RWPE2 (cell line): ENCODE measurements around the gene PHLDA1.

Source experiments
- ATAC-seq: fragments of 200-7000 bp; cut with Tn5 transposase; 3 replicates; pipeline ENCODE4 v1.9.1; 2021; ENCODE audit warnings: low read depth
- DNase-seq: peaks from one replicate; pipeline ENCODE4 v3.0.0-alpha.2; 2020; ENCODE audit warnings: low spot score
- H3K27ac ChIP-seq: fragments of 450-650 bp; 2 replicates; pipeline ENCODE4 v1.5.1; 2017; ENCODE audit warnings: mild to moderate bottlenecking; ENCODE audit not compliant: poor library complexity, severe bottlenecking
- H3K27me3 ChIP-seq: fragments of 250-450 bp; sonication (Bioruptor Pico); 2 replicates; pipeline ENCODE4 v1.5.1; 2021; ENCODE audit warnings: mild to moderate bottlenecking, moderate library complexity; ENCODE audit not compliant: insufficient read depth, poor library complexity, severe bottlenecking
- H3K36me3 ChIP-seq: fragments of 250-450 bp; sonication (Bioruptor Pico); 2 replicates; pipeline ENCODE4 v1.5.1; 2020; ENCODE audit warnings: low read depth, mild to moderate bottlenecking, moderate library complexity
- H3K4me1 ChIP-seq: fragments of 250-450 bp; sonication (Bioruptor Pico); 2 replicates; pipeline ENCODE4 v1.5.1; 2021; ENCODE audit warnings: mild to moderate bottlenecking, moderate library complexity; ENCODE audit not compliant: insufficient read depth, poor library complexity, severe bottlenecking
- H3K4me3 ChIP-seq: fragments of 250-450 bp; sonication (Bioruptor Pico); 2 replicates; pipeline ENCODE4 v1.5.1; 2021; ENCODE audit warnings: mild to moderate bottlenecking, moderate library complexity; ENCODE audit not compliant: severe bottlenecking
- H3K9me3 ChIP-seq: fragments of 250-450 bp; sonication (Bioruptor Pico); 2 replicates; pipeline ENCODE4 v1.5.1; 2021; ENCODE audit warnings: mild to moderate bottlenecking, moderate library complexity; ENCODE audit not compliant: severe bottlenecking
- CTCF ChIP-seq: fragments of 450-650 bp; IDR thresholded peaks from one replicate; pipeline ENCODE4 v1.5.1; 2017; ENCODE audit warnings: mild to moderate bottlenecking, moderate library complexity; ENCODE audit not compliant: poor library complexity, severe bottlenecking

The PHLDA1 gene

GRCh38 chr12:76029982-76030340 lies 1.6 kb downstream of the PHLDA1 start:
- H3K27ac ChIP-seq: peak overlapping the region; percentile 87
- TF ChIP-seq CTCF: no peak
- ATAC-seq: no peak
- H3K27me3 ChIP-seq: no peaks in the 10 kb centered on the region
- DNase-seq: no peak
- no peaks in the 10 kb centered on the region for H3K9me3 ChIP-seq
- H3K4me3 ChIP-seq: peak overlapping the region; percentile 70
- peaks cover 36% of the 10 kb centered on the region for H3K4me1 ChIP-seq
- peaks cover 48% of the 10 kb centered on the region for H3K36me3 ChIP-seq

GRCh38 chr12:76028571-76029277 lies 2.9 kb downstream of the PHLDA1 start:
- peak overlapping the region; percentile 70 for H3K4me3 ChIP-seq
- peak overlapping the region; percentile 87 for H3K27ac ChIP-seq

GRCh38 chr12:76026643-76027063 lies 4.9 kb downstream of the PHLDA1 start:
- no peak for TF ChIP-seq CTCF
- peak overlapping the region; percentile 87 for H3K27ac ChIP-seq
- DNase-seq: no peak
- no peak for ATAC-seq
- H3K4me1 ChIP-seq: peaks cover 39% of the 10 kb centered on the region
- peaks cover 48% of the 10 kb centered on the region for H3K36me3 ChIP-seq
- H3K27me3 ChIP-seq: no peaks in the 10 kb centered on the region
- no peak overlapping the region for H3K4me3 ChIP-seq
- H3K9me3 ChIP-seq: no peaks in the 10 kb centered on the region

More at GRCh38 chr12:76028571-76029277, 2.9 kb downstream of the PHLDA1 start:
- no peaks in the 10 kb centered on the region for H3K9me3 ChIP-seq
- H3K4me1 ChIP-seq: peaks cover 38% of the 10 kb centered on the region
- DNase-seq (no peak), ATAC-seq (no peak)
- H3K27me3 ChIP-seq: no peaks in the 10 kb centered on the region
- TF ChIP-seq CTCF: no peak
- peaks cover 48% of the 10 kb centered on the region for H3K36me3 ChIP-seq

GRCh38 chr12:76025601-76026575 lies 5.7 kb downstream of the PHLDA1 start:
- H3K27ac ChIP-seq: peak overlapping the region; percentile 87
- H3K4me3 ChIP-seq: no peak overlapping the region
- peaks cover 47% of the 10 kb centered on the region for H3K36me3 ChIP-seq
- no peaks in the 10 kb centered on the region for H3K27me3 ChIP-seq
- H3K4me1 ChIP-seq: peaks cover 46% of the 10 kb centered on the region
- no peak for TF ChIP-seq CTCF
- no peak for DNase-seq
- H3K9me3 ChIP-seq: no peaks in the 10 kb centered on the region
- peak; percentile 19; the same call in 2 of the 3 replicates for ATAC-seq
